ENCODE data around the gene ITPKB. TPM values are rescaled to one million over a fixed set of nuclear protein-coding genes. Genes with fewer than 3 reads are reported as not detected.

Gene ITPKB
- total RNA-seq, 1 donor from 2014 or later, result 3.9 TPM

DNA sequence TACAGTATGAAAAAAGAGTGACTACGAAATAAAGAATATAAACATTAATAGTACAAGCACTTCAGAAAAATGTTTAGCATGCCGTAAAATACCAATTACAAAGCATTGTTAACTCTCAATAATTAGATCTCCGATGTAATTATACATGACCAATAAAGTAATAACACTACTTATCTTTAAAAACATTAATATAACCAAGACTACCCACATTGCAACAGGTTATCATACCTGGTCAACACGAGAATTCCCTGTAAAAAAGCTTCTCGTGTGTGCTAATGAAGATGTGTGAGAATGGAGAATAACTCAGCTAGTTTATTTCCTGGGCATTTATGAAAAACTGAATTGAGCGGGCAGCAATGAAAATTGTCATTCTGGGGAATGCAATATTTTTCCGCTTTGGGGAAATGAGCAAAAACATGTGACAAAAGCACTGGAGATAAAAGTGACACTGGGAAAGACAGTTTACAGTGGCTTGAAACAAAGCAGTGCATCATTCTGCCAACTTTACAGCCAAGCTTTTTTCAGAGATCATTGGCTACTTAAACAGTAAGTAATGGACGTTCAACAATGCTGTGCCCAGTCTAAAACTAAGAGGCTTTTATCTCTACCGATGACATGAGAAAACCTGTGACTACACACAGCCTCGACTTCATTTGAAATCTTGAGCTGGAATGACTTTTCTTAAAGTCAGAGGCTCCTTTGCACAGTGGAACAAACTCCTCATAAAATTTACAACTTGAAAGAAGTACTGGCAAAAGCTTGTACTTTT, 34.7 kb downstream of the ITPKB start:
- DNase-seq, result no peak

DNA sequence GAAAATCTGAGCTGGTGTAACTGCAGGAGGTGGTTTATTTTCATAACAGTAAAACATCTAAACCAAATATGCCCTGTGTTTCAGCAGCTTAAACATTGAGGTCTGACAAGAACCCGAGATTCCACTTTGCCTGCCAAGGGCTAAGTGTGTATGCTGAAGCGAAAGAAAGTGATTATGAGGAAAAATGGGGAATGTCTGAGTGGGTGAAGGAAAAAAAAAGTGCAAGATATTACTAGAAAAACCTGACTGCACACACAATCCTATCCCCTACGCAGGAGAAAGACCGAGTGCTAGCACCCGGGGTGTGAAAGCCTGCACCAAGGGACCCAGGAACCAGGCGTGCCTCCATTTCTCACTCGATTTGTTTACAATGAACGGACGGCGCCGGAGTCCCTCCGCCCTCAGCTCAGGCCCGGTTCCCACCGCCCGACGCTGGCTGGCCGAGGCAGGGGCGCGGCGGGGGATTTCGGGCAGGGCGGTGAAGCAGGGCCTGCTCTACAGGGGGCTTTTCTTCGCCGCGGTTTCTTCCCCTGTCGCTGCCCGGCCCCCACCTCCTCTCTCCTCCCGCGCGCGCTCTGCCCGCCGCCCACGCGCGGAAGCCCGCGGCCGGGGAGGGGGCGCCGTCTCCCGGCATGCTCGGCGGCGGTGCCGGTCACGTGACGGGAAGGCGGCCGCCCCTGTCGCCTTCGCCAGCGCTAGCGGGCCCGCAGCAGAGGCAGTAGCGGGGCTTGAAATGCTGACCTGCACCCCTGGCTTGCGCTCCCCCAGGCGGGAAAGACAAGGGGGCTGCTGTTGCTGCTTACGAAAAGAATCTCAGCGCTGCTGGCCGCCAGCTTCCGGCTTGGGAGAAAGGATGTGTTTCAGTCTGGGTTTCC, 35.9 kb downstream of the ITPKB start:
- peak; percentile 65 for DNase-seq

DNA sequence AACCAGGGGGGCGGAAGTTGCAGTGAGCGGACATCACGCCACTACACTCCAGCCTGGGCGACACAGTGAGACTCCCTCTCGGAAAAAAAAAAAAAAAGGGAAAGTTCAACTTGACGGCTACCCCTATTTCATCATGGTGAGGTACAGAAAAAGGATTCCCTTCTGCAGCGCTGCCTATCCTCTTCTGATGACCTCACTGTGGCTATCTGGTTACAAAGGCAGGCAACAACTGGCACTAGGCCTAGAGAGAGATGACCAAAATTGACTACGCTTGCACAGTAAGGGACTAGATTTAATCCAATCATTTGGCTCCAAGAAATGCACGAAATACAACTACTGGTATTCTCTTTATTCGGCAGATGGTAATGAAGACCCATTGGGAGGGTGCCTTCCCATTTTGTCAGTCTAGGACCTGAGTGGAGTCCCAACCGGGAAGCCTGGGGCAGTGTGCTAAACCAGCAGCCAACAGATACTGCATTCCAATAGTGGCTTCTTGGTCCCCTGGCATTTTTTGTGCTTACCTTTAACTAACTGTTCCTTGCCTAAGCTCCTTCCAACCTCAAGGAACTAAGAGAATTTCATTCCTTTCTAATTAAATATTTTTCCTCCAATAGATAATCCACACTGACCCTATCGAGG, 36.6 kb downstream of the ITPKB start:
- DNase-seq, result no peak

DNA sequence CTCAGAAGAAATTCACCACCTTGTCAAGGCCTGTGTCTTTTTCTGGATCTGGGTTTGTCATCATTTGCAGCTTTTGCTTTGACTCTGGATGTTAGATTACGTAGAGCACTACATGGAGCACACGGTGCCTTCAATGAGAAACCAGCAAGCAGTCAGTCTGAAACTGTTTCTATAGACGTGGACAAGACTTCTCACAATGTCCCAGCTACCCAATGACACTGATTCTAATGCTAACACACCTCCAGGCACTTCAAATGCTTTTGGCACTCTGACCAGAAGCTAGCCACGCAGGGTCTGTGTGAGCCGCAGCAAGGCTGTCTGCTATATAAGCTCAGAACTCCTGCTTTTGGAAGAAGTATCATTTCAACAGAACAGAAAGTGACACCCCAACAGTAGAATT, 38.2 kb downstream of the ITPKB start:
- no peak for DNase-seq

DNA sequence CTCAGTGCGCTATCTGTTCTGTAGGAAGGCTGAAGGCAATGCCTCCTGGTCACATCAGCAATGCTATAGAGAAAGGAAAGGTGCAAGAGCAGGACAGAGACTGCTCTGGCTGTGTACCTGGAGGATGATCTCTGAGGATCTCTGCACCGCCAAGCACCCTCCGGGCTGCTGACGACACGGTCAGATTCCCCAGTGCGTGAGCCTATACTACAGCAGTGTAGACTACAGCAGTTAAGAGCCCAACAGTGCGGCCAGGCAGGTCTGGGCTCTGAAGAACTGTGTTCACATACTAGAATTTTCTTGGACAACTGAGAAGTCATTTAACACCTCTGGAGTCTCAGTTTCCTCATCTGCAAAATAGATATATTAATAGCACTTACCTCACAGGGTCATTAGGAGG, 39.9 kb downstream of the ITPKB start:
- DNase-seq, result no peak

DNA sequence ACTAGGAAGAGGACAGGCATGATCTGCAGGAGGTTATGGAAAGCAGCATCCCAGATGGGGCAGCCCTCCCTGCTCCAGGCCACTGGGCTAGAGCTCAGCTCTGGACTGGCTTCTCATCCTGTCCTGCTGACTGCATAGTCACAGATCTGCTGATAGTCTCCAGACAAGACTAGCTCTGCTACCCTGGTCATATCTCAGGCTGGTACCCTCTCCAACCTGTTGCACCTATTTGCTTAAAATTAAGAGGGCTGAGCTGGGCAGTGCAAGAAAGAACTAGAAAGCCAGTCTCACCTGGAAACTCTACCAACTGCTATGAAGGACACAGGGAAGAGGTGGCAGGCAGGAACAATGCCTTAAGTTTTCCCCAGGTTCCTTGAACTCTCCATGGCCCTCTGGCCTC, 40.4 kb downstream of the ITPKB start:
- no peak for DNase-seq

DNA sequence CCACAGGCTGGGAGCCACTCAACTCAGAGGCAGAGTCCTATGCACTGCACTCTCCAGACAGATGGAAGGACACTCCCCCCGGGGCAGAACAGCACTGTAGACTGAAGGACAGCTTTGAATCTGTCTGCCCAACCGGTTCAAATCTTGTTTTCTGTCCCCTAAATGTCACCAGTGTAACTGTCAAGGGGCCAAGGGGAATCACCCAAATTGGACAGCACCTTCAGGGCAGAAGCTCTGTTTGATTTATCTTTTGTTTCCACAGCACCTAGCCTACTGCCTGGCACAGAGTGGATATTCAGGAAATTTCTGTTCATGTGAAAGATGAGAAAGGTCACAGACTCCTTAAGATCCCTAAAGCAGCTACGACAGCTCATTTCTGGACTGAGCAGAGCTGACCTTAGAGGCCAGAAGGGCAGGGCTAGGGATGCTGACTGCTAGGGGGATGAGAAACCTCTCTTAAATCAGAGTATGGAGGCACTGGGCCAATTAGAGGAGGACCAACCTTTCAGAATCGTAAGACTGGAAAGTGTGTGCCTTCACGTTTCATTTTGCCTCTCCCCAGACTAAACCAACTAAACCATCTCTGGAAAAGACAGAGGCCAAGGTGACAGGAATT, 41.0 kb downstream of the ITPKB start:
- no peak for DNase-seq

DNA sequence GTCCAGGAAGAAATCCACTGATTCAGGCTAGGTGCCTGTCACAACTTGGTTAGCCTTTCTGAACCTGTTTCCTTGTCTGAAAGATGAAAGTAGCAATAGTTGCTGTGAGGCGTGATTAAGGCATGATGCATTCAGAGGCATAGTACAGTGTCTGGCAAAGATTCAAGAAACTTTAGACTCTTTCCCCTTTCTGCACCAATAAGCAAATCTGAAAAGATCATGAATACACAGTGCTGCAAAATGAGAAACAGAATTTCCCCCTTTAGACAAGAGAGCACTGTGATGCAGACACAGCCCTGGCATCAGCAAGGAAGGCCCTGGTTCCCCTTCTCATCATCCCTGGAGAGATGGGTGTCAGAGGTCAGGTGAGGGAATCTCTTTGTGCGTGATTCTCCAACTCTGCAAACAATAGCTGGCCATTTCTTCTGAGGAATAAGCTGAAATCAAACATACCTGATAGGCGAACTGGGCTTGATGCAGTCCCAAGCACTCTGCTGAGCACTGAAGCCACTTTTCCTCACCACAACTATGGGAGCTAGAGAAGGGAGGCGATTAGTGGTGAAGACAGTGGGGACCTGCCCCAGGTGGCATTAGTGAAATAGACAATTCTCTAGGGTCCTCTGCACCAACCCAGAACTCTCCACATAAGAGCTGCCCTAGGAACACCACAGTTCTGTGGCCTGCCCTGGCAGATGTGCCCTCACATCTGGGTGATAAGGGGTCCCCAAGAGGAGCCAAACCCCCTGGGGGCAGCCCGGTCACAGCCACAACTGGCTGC, 41.7 kb downstream of the ITPKB start:
- DNase-seq, result no peak

DNA sequence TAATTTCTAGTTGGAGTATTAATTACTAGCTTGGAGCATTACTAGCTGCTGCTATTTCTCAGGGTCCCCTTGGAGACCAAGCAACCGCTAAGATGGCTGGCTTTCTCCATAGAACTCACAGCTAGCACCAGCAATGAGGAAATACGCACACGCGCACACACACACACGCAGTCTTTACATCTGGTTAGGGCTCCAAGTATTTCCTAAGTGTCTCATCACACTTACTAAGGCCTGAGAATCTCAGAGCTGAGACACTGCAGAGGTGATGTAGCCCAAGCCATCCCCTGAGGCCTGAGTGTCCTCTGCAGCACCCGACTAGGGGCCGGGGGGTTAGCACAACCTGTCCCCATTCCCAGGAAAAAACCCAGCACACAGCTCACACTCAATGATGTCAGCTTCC, 42.5 kb downstream of the ITPKB start:
- DNase-seq, result no peak

DNA sequence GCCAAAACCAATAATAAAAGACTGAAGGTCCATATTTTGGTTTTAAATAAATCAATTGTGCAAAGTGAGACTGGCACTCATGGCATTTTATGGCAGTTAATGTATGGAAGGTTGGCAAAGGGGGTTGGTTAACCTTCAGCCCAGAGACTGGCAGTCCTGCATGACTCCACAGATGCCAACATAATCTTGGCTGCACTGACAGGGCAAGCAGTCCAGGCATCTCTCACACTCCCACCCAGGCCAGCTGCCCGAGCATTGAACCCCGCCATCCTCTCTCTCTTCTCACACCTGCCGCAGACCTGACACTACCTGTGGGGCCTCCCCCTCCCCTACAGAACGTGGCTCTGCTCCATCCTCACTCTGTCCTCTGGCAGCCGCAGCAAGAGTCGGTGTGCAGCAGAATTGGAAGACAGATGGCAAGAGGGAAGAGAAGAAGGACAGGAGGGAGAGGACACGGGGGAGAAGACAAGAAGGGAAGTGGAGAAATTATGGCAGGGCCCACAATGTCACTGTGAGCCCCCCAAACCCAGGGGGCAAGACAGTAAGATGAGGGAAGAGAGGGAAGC, 43.7 kb downstream of the ITPKB start:
- DNase-seq, result no peak

DNA sequence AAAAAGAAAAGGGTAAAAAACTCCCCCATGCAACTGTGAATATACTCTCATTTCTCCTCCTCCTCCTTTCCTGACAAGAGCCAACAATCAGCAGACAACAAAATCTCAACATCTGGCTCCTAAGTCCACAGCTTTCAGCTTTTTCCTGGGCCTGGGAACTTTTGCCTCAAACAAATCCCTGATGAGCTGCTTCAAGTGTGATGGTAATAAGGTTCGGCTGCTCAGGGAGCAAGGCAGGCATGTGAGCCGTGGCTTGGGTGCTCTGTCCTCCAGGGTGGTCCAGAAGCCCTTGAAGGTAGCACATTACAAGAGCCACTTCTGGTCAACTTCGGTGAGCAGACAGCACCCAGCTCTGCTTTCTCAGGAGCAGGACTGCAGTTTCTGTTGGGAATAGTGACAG, 46.3 kb downstream of the ITPKB start:
- DNase-seq, result no peak

DNA sequence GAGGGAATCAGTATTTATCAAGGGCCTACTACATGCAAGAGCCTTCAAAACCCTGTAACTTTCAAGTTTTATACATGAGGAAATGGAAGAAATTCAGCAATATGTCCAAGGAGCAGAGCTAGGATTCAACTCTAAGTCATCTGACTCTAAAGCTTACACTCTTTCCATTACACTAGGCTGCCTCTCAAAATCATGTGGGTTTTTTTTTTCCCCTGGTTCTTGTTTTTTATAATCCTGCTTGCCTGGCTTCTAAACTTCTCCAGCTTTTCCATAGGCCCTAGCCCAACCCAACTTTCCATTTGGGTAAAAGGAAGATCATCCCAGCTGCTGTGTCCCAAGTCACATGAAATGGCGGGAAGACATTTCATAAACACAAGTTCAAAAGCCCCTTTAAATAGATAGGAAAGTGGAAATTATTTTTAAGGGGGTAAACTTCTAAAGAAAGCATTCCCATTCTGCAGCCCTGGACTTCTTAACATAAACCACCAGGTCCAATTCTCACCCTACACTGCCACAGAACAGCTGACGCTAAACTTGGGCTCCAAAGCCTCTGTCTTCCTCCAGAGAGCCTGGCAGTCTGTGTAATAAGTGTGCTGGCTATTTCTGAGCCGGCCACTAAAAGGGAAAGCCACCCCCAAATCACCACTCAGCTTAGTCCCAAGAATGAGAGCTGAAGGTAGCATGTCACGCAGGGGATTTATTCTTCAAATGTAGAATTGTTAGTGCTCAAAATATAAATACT, 46.9 kb downstream of the ITPKB start:
- DNase-seq, result no peak

DNA sequence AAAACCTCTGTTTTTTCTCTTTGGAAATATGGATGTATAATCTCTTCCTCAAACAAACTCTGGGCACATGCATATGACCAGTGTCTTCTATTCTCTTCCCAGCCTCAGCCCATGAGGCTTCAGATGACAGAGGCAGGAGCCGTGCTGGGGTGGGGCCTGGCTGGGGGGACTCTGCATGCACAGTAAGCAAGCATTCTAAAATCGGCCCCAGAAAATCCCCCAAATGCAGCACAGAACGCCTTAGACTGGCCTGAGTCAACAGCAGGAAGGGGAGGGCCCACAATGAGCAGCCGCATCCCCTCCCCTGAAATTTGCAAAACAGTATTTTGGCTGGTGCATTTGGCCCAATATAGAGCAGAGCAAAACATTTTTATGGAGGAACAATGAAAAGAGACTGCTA, 47.8 kb downstream of the ITPKB start:
- no peak for DNase-seq

DNA sequence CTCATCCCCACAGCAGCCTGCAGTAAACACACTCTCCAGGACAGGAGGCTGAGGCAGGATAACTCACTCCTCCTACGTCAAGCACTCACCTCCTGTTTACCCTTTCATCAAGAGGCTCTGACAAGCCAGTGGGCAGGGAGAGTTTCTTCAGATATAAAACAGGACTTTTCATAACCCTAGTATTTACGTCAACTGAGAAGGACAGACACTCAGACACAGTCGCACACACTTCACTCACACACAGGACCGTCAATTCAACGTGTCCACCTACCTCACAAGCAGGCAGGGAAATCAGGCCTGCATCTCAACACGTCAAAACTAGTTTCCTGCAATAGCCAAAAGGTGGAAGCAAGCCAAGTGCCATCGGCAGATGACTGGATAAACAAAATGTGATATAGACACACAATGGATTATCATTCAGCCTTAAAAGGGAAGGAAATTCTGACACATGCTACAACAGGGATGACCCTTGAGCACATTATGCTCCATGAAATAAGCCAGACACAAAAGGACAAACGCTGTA, 48.6 kb downstream of the ITPKB start:
- DNase-seq, result no peak

DNA sequence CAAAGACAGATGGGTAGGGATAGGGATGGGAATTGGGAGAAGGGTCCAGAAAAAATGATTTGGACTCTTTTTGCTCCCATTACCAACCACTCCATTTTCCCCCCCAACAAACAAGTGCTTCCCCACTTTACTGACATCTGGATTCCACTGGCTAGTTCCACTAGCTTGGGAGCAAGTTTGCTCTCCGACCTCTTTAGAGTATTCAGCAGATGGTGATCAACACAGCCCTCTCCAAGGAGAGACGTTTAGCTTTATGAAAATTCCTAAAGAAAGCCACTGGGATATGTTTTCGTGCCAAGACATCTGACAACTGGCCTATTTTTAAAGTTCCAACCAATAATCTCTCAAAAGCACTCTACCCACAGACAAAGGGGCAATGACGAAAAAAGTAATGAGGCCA, 50.3 kb downstream of the ITPKB start:
- no peak for DNase-seq

DNA sequence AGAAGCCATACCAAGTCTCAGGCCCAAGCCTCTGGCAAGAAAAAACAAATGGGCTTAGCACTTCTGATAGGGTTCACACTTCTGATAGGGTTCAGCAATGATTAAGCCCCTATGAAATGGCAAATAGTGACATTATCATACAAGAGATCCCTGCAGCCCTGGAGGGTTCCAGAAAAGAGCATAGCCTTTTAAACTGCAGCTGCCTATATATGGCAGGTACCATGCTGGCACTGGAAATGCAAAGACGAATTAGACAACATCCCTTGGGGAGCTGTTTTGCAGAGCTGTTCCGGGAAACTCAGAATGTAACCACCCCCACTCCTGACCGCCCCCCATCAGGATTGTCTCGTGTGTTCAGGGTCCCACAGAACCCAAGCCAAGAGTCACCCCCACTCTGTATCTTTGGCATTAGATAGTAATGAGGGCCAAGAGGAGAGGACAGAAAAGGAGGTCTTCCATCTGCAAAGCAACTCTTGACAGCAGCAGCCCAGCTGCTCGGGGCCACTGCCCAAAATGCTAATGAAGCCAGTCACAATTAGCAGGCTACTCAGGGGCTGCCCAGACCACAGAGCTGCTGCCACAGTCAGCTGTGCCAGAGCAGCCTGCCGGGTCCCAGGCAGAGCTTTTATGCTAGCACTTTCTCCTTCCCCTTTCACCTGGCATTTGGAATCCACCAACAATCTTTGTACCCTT, 50.9 kb downstream of the ITPKB start:
- peak; percentile 56 for DNase-seq

DNA sequence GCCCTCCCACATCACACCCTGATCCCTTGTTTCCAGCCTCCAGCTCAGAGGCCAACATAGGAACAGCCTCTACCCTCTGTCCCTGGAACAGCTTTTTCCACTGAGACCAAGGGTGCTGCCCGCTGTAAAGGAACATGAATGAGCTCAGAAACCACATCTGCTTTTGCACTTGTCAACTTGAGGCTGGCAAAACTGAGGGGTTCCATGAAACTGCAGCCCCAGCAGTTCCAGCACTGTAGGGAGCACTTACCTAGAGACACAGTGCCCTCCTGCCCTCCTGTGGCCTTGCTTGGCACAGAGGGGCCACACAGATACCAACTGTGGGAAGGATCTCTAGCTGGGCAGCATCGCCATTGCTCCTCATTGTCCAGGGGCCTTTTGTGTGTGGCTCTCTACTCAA, 51.7 kb downstream of the ITPKB start:
- DNase-seq, result no peak

DNA sequence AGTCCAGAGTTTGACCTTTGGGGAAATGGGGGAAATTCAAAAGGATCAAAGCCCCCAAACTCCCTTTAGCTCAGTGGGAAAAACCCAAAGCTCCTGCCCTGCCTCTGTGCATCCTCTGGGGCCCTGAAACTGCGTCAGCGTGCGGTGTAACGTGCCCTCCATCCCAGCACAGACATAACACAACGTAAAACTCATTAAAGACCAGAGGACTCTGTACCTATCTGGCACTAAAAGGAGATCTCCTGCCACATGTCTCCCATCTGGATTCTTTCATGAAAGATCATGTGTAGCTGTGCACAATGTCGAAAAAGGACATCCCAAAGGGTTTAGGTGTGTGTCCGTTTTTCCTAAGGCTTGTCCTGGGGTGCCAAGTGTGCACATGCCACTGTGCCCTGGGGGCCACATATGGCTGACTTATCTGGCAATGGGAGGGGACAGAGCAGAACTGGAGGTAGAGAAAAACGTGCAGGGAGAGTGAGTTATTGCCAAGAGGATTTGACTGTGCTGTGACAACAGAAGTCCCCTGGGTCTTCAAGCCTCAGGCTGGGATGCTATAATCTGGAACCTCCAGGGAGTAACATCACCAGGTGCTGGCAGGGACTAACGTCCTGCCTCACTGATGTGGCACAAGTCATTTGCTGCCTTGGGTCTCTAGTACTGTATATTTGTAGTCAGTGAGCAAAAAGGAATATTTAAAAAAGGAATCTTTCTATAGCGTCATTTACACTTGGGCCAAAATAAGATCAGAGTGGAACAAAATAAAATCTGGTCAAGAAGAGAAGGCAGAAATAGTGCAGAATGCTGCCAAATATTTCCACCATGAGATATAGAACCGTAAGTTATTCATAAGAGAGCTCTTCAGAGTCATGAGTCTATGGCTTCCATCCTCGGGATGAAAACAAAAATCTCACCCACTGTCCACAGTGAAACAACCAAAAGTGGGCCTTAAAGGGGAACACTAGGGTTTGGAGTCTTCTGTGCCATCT, 52.3 kb downstream of the ITPKB start:
- no peak for DNase-seq

Data from occipital lobe (tissue), 2 donors.